HG02884 (cell line): ENCODE measurements around the gene ZBTB4.
"Not testable (repeated sequence)": the region's sequence is repeated elsewhere in the genome, so short reads cannot be mapped to it uniquely, and the experiment has no call there.

Source experiments
- ATAC-seq: cut with Tn5 transposase; IDR thresholded peaks from one replicate; pipeline ENCODE4 v1.9.1; 2021; ENCODE audit warnings: mild to moderate bottlenecking, moderate library complexity; ENCODE audit not compliant: unreplicated experiment

Gene ZBTB4

DNA sequence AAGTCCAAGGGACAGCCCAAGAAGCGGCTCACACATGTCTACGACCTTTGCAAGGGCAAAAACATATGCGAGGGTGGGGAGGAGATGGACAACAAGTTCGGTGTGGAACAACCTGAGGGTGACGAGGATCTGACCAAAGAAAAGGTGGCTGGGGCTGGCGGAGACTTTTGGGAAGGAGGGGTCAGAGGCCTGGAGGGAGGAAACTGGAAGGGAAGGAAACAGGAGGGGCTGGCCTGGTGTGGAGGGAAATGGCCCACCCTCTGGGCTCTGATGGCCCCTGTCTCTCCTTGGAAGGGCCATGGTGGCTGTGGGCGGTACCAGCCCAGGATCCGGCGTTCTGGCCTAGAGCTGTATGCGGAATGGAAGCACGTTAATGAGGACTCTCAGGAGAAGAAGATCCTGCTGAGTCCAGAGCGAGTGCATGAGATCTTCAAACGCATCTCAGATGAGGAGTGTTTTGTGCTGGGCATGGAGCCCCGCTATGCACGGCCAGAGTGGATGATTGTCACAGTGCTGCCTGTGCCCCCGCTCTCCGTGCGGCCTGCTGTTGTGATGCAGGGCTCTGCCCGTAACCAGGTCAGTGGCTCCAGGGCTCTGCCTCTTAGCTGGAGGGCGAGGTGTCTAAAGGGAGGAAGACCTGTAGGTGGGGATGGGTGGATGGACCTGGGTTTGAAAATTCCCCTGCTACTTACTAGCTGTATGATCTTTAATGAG, 17.2 kb upstream of the ZBTB4 start:
- no peak for ATAC-seq

DNA sequence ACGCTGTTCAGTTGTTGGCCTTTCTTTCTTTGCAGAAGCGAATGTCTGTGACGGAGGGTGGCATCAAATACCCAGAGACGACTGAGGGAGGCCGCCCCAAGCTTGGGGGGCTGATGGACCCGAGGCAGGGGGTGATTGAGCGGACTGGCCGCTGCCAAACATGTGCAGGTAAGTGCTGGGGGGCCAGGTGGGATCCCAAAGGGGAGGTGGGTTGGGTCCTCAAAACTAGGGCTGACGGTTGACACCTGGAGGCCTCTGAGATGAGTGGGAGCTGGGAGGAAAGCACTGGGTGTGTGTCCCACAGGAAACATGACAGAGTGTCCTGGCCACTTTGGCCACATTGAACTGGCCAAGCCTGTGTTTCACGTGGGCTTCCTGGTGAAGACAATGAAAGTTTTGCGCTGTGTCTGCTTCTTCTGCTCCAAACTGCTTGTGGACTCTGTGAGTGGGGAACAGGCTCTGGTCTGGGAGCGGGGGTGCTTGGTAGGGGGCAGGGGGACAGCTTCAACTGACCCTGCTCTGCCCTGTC, 16.5 kb upstream of the ZBTB4 start:
- ATAC-seq: no peak

DNA sequence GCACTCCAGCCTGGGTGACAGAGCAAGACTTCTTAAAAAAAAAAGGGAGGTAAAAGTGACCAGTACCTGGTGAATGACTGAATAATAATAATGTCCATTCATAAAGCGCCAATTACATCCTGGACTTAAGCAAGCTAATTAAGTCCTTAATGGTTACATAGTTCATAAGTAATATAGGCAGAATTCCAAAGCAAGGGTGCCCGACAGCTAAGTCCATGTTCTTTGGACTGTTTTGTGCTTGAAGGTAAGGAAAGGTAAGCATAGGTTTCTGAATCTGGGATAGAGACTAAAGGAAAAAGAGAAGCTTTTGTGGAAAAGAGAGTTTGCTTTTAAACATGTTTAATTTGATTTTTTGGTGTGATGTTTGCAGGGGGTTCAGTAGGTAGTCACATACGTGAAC, 14.5 kb upstream of the ZBTB4 start:
- ATAC-seq: no peak

DNA sequence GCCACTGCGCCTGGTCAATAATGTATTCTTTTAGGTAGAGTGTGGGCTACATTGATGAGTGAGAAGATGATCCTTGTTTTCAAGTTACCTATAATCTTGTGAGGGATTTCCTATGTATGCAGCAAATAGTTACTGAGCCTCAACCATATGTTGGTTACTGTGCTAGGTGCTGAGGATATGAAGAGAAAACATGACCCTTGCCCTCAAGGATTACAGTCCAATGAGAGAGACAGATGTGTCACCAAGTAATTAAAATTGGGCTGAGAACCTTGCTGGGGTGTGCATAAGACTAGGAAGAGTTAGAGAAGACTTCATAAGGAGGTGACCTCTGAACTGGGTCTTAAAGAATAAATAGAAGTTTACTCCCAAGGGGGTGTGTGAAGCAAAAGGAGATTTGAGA, 12.2 kb upstream of the ZBTB4 start:
- ATAC-seq: no peak

DNA sequence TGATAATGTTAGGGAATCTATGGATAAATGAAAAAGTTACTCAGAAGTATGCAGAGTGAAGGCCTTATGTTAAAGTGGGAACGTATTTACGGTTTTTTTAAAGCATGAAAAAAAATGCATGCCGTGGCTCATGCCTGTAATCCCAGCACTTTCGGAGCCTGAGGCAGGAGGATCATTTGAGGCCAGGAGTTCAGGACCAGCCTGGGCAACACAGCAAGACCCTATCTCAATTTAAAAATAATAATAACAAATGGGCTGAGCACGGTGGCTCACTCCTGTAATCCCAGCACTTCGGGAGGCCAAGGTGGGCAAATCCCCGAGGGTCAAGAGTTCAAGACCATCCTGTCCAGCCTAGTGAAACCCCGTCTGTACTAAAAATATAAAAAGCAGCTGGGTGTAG, 10.7 kb upstream of the ZBTB4 start:
- no peak for ATAC-seq

DNA sequence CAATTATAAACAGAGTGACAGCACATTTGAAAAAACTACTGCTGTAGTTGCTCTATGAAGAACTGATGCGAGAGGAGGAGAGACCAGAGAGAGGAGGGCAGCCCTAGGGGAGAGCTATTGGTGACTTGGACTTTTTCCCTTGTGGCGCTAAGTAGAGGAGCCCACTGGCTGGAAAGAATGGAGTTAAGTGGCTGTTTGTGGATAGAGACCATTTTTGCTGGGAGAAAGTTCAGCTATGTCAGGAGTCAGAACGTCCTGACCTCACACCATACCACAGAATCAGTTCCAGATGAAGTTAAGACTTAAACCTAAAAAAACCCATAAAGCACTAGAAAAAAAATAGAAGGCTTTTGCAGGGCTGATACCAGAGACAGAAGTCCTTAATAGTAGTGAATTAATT, 6.8 kb upstream of the ZBTB4 start:
- ATAC-seq: no peak

DNA sequence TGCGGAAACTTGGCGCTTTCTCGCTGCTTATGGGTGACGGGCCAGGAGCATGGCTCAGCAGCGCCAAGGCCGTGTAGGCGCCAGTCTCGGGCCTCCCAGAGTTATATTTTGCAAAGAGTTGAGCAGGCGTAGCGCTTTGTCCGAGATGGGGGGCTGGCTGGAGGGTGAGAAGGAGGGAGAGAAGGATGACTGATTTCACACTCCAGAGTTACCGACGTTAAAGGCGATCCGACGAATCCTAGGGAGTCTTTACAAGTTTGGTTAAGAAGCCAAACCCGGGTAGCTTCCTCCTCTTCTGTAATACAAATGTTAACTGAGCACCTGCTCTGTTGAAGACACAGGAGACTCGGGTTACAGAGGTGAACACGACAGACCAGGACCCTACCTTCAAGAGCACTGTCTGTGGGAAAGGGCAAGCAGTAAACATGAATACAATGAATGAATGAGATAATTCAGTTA, 5.5 kb upstream of the ZBTB4 start:
- no peak for ATAC-seq

DNA sequence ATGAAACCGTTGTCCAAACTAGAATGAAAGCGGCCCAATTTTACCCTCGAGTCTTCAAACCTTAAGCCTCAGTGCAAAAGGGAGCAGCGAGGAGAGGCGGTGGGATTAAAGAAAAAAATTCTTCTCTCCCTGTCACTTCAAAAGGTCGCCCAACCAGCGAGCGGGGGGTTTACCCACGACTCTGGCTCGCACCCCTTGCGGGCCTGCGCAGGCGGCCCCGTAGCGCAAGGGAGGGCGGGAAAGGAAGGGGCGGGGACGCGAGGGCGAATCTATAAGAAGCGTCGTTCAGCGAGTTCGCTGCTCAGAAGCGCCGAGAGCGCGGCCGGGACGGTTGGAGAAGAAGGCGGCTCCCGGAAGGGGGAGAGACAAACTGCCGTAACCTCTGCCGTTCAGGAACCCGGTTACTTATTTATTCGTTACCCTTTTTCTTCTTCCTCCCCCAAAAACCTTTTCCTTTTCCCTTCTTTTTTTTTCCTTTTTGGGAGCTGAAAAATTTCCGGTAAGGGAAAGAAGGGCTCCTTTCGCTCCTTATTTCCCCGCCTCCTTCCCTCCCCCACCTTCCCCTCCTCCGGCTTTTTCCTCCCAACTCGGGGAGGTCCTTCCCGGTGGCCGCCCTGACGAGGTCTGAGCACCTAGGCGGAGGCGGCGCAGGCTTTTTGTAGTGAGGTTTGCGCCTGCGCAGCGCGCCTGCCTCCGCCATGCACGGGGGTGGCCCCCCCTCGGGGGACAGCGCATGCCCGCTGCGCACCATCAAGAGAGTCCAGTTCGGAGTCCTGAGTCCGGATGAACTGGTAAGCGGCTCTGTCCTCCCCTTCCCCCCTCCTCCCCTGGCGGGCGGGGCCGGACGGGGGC, 4.9 kb upstream of the ZBTB4 start, which contains the start of gene POLR2A:
TSS of gene POLR2A (plus strand) at position 300 of the 852 bp plus-strand sequence.
- peak; percentile 56 for ATAC-seq

DNA sequence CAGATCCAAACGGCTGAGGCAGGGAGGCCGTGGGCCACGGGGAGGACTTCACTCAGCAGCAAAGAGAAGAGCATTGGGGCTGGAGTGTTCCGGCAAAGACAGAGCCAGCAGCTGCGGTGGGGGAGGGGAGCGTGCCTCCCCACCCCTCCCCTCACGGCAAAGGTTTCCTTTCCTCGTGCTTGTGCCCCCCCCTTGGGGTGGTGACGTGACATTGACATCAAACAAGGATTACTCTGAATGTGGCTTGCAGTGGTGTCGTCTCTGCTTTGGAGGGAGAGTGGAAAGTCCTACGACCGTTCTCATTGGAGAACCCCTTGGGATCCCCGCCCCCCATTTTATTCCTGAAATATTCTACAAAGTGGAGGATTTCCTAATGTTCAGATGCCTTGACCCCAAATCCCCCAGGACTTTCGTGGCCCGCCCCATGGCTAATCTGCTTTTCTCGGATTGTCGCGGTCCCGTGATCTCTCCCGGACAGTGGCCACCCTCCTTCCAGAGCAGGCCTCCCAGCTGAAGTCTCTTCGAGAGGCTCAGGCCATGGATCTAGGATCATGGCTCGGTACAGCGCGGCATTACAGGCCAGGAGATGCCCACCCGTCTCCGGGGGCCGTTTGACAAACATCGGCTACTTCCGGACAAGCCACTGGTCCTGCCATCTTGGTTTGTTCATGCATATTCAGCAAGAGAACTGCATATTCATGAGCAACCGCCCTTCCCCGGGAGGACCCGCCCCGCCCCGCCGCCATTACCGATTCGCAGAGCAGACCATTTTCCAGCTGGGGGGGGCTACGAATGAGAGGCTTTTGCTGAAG, 4.0 kb upstream of the ZBTB4 start:
- peak; percentile 30 for ATAC-seq

DNA sequence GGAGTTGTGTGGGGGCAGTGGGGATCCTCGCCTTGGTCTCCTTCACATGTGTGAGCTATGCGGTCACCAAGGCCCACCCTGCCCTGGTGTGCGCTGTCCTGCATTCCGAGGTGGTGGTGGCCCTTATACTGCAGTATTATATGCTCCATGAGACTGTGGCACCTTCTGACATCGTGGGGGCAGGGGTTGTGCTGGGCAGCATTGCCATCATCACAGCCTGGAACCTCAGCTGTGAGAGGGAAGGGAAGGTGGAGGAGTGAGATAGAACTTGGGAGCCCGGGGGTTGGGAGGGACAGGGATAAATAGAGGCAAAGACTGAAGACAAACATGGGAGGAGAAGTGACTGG, 3.3 kb upstream of the ZBTB4 start:
- not testable (repeated sequence) for ATAC-seq

DNA sequence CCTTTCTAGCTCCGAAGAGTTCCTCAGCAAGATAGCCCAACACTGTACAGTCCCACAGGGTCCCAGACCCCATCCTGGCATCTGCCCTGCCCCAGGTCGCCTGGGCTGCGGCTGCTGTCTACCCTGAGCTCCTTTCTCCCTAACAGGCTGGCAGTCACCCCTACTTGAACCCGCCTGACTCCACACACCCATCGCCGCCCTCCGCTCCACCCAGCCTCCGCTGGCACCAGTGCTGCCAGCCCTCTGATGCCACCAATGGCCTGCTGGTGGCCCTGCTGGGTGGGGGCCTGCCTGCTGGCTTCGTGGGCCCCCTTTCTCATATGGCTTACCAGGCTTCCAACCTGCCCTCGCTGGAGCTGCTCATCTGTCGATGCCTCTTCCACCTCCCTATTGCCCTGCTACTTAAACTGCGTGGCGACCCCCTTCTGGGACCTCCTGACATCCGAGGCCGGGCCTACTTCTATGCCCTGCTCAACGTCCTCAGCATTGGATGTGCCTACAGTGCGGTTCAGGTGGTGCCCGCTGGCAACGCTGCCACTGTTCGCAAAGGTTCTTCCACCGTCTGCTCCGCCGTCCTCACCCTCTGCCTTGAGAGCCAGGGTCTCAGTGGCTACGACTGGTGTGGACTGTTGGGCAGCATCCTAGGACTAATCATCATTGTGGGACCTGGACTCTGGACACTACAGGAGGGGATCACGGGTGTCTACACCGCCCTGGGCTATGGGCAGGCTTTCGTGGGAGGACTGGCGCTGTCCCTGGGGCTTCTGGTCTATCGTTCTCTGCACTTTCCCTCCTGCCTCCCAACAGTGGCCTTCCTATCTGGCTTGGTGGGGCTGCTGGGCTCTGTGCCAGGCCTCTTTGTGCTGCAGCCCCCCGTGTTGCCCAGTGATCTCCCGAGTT, 2.7 kb upstream of the ZBTB4 start:
- ATAC-seq: not testable (repeated sequence)

DNA sequence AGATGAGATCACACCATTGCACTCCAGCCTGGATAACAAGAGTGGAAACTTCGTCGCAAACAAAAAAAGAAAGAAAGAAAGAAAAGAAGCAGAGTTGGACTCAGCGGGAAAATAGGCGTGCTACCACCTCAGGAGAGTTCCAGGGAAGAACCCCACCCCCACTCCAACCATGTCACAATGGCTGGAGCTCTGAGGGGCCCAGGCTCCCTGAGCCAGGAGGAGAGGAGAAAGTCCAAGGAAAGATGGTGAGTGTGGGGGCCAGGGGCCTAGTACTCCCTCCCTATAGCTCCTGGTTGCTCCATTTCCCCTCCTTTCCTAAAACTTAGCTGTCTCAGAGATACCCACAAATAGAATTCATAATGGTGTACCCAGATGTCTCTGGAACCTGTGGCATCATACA, 1.8 kb upstream of the ZBTB4 start, which contains the start of gene SLC35G6:
TSS of gene SLC35G6 (plus strand) at position 172 of the 400 bp plus-strand sequence. CDS start at position 243, 71 bp downstream.
- ATAC-seq: not testable (repeated sequence)

DNA sequence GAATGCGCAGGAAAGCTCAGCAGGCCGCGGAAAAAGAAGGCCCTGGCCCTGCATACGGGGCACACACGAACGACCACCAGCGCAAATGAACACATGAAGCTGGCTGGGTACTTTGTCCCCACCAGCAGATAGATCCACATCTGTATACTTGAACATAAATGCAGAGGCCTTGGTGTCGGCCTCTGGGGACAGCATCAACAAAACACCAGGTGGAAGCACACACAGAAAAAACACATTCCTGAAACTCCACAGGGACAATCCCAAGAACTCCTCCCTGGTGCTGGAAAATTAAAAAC, 606 bp upstream of the ZBTB4 start:
- no peak for ATAC-seq

DNA sequence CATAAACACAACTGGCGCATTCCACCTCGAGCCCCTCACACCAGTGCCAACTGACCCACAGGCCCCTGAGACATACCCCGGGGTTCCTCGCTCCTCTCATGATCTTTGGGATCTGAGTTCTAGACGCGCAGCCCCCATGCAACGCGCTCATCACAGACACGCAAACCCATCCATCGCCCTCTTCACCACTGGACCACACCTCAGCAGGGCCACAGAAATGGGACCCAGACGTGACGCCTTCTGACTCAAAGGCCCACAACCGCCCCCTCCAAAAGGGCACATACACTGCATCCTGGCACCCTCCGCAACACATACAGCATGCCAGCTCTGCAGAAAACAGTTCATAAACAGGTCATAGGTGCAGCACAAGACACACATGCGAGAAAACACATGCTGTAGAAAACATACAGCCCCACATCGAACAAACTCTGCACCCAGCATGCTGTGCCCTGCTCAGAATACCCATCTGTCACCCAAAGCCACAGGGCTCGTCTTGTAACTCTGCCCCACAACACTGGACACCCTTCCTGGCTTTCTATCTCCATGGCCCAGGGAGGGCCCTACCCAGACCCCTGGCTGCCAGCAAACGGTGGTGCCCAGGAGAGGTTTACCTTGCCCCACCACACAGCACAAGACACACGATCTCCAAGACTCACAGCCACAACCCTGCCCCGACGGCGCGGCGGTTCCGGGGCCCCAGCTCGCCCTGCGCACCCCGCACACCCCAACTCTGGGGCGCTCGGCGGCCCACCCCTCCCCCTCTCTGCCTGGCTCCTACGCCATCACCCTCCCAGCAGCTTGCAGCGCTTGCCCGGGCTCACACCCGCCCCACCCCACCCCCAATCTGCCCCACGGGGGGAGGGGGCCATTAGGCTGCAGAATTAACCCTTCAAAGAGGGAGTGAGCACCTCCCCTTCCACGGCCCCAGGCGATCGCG, 887 bp downstream of the ZBTB4 start:
- no peak for ATAC-seq

DNA sequence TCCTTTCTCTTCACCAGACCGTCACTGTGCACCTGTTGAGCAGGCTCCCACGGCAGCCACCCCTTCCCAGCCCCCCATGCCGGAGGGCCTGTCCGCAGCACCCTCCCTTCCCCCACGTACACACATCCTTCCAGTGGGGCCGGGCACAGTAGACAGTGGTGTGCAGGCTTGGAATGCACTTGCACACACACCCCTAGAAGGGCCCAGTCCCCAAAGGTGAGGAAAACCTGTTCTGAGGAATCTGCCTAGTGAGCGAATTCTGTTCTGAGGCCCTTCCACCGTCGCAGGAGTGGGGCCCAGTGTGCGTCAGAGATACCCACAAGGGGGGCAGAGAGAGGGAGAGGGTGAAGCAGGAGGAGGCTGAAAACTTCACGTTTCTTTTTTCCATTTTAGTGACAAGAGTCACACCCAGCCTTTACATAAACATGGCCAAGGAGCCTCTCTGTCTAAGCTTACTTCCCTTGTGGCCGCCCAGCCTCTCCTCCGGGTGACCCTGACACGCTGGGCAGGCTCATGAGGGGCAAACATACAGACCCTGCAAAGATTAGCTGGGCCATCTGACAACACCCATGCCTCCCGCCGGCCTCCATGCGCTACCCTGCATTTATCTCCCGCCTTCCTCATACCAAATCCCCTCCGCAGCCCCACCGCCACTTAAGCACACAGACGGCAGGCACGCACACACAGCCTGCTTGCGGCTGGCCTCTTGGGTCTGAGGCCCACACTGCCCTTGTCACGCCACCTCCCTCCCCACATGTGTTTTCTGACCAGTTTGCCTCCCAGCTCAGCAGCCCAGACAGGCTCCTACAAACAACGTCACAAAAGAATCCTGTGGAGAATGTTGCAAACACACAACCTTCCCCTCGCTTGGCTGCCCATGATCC, 1.8 kb downstream of the ZBTB4 start:
- no peak for ATAC-seq

DNA sequence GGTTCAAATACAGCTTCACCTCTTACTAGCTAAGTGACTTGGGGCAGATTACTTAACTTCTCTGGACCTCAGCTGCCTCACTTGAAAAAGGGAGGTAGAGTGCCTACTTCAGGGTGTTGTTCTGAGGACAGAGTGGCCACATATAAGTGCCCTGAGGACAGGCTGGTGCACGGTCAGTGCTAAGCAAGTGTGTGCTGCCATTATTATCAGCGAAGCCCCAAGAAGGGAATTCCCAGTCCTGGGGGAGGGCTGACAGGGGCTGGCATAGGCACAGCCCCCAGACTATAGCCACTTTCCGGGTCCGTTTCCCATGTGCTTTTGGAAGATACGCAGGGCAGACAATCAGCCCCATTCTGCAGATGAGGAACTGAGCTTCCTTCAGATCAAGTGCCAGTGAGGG, 2.5 kb downstream of the ZBTB4 start:
- ATAC-seq: no peak

DNA sequence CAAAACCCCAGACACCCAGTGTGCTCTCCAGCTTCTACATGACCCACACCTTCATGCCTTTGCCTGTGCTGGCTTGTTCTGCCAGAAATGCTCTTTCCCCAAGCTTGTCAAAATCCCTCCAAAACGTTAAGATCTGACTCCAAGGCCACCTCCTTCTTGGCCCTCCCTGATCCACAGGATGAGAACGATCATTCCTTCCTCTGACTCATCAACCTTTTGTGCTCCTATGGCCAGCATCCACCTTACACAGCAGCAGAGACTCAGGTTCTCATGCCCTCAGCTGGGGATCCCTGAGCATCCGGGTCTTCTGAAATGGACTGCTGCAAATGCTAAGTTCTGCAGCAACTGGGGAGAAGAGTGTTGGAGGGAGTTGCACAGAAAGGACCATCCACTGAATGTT, 2.9 kb downstream of the ZBTB4 start:
- ATAC-seq: no peak

DNA sequence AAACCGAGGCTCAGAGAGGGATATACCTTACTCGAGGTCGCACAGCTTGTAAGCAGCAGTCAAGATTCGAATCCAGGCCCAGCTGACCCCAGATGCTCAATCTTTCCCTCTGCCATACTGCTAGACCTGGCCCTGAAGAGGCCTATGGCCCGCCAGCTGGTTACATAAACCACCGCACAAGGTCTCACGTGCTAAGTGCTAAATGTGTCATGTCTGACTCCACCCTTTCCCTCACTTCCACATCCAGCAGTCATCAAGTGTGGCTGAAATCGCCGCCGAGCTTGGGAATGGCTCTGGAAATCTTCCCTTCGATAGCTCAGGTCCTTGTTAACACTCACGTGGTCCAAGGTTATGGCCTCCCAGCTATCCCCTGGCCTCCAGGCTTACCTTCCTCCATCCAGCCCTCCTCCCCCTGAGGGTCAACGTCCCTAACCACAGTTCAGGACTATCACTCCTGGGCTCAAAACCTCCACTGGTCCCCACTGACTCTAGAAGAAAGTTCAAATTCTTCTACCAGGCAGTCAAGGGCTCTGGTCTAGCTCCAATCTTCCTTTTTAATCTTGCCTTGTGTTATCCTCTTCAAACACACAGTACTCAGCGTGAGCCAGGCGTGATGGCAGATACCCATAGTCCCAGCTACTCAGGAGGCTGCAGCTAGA, 3.5 kb downstream of the ZBTB4 start:
- ATAC-seq: no peak
